Mesothelial cell of epicardium (in vitro differentiated cells): ENCODE data around the gene NUPR1. TPM values are rescaled to one million over a fixed set of nuclear protein-coding genes. Genes with fewer than 3 reads are reported as not detected.

ENCODE experiments used
- DNase-seq, 2 experiments: peaks; one replicate each; pipeline ENCODE4 v3.0.0; 2021; ENCODE audit warnings: low spot score in 2 of 2; ENCODE audit not compliant: unreplicated experiment in 2 of 2
- H3K27ac Mint-ChIP-seq: 2 replicates; pipeline ENCODE4 v1.8.0; 2021; ENCODE audit warnings: mixed read lengths
- H3K27me3 Mint-ChIP-seq: 2 replicates; pipeline ENCODE4 v1.8.0; 2021; ENCODE audit warnings: low read depth, mixed read lengths
- H3K36me3 Mint-ChIP-seq: 2 replicates; pipeline ENCODE4 v1.8.0; 2021; ENCODE audit warnings: mixed read lengths
- H3K4me1 Mint-ChIP-seq: 2 replicates; pipeline ENCODE4 v1.8.0; 2021; ENCODE audit warnings: mixed read lengths
- H3K4me3 Mint-ChIP-seq: 2 replicates; pipeline ENCODE4 v1.8.0; 2021; ENCODE audit warnings: mild to moderate bottlenecking, moderate library complexity, mixed read lengths
- H3K9me3 Mint-ChIP-seq: 2 replicates; pipeline ENCODE4 v1.8.0; 2021; ENCODE audit warnings: mixed read lengths
- total RNA-seq: library from RNA; stranded (reverse); gene quantifications from 3 replicates; pipeline ENCODE4 v1.2.1, GENCODE V29; 2021
- TF ChIP-seq, protein P1 (sequence below): fragments of 200-600 bp; sonication (generic); IDR thresholded peaks from one replicate; pipeline ENCODE4 v1.5.0; 2021; ENCODE audit warnings: antibody characterized with exemption; ENCODE audit not compliant: unreplicated experiment

NUPR1 gene
- total RNA-seq, 1 donor from 2014 or later: 12.3 TPM

DNA sequence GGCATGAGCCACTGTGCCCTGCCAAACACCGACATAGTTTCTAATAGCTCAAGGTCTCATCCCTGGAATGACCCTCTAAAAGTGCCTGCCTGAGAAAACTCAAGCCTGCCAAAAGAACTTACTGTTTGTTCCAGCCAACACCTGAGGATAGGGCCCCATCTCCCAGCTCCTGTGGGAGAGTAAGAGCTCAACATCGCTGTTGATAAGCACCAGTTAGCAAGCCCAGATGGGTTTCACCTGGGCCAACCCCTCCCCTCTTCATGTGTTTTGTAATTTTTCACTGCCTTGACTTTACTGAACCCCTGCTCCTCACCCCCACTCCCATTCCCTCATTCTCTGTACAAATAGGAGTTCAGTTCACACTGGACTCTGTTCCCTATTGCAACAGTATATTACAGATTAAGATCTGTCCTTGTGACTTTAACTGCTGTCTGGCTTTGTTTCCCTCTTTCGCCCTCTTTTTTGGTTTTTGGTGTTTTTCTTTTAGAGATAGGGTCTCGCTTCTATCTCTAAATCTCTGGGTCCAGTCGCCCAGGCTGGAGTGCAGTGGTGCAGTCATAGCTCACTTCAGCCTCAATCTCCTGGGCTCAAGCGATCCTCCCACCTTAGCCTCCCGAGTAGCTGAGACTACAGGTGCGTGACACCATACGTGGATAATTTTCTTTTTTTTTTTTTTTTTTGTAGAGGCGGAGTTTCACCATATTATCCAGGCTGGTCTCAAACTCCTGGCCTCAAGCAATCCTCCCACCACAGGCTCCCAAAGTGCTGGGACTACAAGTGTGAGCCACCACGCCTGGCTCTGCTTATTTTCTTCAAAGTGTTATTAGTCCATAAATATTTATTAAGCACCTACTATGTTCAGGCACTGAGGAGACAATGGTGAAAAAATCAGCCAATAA lies 12.3 kb downstream of the NUPR1 start:
- no peak for DNase-seq
- Mint-ChIP-seq H3K36me3 (no peaks in the 10 kb centered on the region), H3K4me1 (no peaks in the 10 kb centered on the region), H3K27ac (no peak overlapping the region), H3K27me3 (no peaks in the 10 kb centered on the region), H3K4me3 (no peak overlapping the region), H3K9me3 (no peaks in the 10 kb centered on the region)
- TF ChIP-seq, protein P1, sequence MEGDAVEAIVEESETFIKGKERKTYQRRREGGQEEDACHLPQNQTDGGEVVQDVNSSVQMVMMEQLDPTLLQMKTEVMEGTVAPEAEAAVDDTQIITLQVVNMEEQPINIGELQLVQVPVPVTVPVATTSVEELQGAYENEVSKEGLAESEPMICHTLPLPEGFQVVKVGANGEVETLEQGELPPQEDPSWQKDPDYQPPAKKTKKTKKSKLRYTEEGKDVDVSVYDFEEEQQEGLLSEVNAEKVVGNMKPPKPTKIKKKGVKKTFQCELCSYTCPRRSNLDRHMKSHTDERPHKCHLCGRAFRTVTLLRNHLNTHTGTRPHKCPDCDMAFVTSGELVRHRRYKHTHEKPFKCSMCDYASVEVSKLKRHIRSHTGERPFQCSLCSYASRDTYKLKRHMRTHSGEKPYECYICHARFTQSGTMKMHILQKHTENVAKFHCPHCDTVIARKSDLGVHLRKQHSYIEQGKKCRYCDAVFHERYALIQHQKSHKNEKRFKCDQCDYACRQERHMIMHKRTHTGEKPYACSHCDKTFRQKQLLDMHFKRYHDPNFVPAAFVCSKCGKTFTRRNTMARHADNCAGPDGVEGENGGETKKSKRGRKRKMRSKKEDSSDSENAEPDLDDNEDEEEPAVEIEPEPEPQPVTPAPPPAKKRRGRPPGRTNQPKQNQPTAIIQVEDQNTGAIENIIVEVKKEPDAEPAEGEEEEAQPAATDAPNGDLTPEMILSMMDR: no peak

DNA sequence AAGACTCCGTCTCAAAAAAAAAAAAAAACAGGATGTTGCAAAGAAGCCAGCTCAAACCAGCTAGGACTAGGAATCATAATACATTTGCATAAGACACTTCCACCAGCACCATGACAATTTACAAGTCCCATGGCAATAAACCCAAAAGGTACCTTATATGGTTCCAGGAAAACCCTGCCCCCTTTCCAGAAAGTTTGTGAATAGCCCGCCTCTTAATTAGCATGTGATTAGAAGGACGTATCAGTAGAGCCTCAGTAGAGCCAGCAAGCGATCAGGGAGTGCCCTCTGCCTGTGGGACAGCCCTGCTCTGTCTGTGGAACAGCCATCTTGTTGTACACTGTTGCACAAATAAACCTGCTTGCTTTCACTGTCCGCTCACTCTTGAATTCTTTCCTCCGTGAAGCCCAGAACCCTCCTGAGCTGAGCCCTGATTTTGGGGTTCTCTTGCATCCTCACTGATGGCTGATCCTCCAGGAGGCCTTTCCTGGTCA lies 14.0 kb downstream of the NUPR1 start:
- H3K27ac Mint-ChIP-seq: no peak overlapping the region
- no peaks in the 10 kb centered on the region for H3K27me3 Mint-ChIP-seq
- H3K9me3 Mint-ChIP-seq: no peaks in the 10 kb centered on the region
- no peaks in the 10 kb centered on the region for H3K36me3 Mint-ChIP-seq
- H3K4me1 Mint-ChIP-seq: no peaks in the 10 kb centered on the region
- no peak for DNase-seq
- TF ChIP-seq, protein P1: no peak
- H3K4me3 Mint-ChIP-seq: no peak overlapping the region

DNA sequence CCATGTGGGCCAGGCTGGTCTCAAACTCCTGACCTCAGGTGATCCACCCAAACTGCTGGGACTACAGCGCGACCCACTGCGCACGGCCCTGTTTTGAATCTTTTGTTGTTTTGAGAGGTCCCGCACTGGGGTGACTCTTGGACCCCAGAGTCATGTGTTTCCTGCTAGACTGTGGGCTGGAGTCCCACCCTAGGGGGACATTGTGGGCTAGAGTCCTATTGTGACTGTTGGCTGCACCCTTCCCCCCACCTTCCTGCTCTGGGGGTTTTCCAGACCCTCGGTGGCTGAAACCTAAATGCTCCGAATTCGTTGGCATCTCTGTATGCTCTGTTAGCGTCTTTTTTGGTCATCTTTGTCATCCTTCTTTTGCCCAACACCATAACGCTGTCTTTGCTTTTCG lies 16.0 kb downstream of the NUPR1 start:
- H3K27ac Mint-ChIP-seq: no peak overlapping the region
- no peaks in the 10 kb centered on the region for H3K4me1 Mint-ChIP-seq
- H3K4me3 Mint-ChIP-seq: no peak overlapping the region
- no peaks in the 10 kb centered on the region for H3K9me3 Mint-ChIP-seq
- DNase-seq: no peak
- H3K27me3 Mint-ChIP-seq: no peaks in the 10 kb centered on the region
- TF ChIP-seq, protein P1: no peak
- H3K36me3 Mint-ChIP-seq: no peaks in the 10 kb centered on the region

GRCh38 chr16:28521436-28521835 lies 17.3 kb downstream of the NUPR1 start:
- no peak for DNase-seq
- TF ChIP-seq, protein P1: no peak
- Mint-ChIP-seq H3K27me3 (no peaks in the 10 kb centered on the region), H3K4me3 (no peak overlapping the region), H3K9me3 (no peaks in the 10 kb centered on the region), H3K4me1 (no peaks in the 10 kb centered on the region), H3K27ac (no peak overlapping the region), H3K36me3 (no peaks in the 10 kb centered on the region)

- Mint-ChIP-seq H3K36me3 (no peaks in the 10 kb centered on the region), H3K27me3 (no peaks in the 10 kb centered on the region), H3K4me1 (no peaks in the 10 kb centered on the region), H3K4me3 (no peak overlapping the region), H3K27ac (no peak overlapping the region), H3K9me3 (no peaks in the 10 kb centered on the region)
- TF ChIP-seq, protein P1: no peak
- no peak for DNase-seq
Measured at GRCh38 chr16:28520672-28521071, 18.1 kb downstream of the NUPR1 start.
